ENCODE measurements around the gene SOX21. TPM values are rescaled to one million over a fixed set of nuclear protein-coding genes. Genes with fewer than 3 reads are reported as not detected.

The SOX21 gene
- total RNA-seq, 1 experiment from 2014 or later = not detected

GRCh38 chr13:94706101-94706842 is 6.1 kb downstream of the SOX21 start:
- DNase-seq (ENCODE audit: unreplicated experiment) = no peak
- CTCF ChIA-PET = interaction anchor here (0.9 to 1.2 kb wide), 2 partner anchors 85 to 449 kb away, joined by 4 read pairs; no protein-coding TSS in a partner anchor
- H3K36me3 Mint-ChIP-seq (ENCODE audit: insufficient read depth, unreplicated experiment) = no peaks in the 10 kb centered on the region
- POLR2A ChIA-PET = no interaction called here
- peaks cover 8% of the 10 kb centered on the region for H3K9me3 Mint-ChIP-seq (ENCODE audit: unreplicated experiment)
- H3K27ac Mint-ChIP-seq (ENCODE audit: low read depth, unreplicated experiment) = no peak overlapping the region
- no peak overlapping the region for H3K4me3 Mint-ChIP-seq (ENCODE audit: unreplicated experiment)
- peaks cover 6% of the 10 kb centered on the region for H3K4me1 Mint-ChIP-seq (ENCODE audit: insufficient read depth, unreplicated experiment)
- BruUV-seq (replicated peaks) = no TSS peak
- intact Hi-C loops (cut with micrococcal nuclease) = no loop called here
- peaks cover 56% of the 10 kb centered on the region for H3K27me3 Mint-ChIP-seq (ENCODE audit: insufficient read depth, unreplicated experiment)
- no peak for TF ChIP-seq CTCF (IDR thresholded peaks at IDR 0.05; ENCODE audit: unreplicated experiment)

DNA sequence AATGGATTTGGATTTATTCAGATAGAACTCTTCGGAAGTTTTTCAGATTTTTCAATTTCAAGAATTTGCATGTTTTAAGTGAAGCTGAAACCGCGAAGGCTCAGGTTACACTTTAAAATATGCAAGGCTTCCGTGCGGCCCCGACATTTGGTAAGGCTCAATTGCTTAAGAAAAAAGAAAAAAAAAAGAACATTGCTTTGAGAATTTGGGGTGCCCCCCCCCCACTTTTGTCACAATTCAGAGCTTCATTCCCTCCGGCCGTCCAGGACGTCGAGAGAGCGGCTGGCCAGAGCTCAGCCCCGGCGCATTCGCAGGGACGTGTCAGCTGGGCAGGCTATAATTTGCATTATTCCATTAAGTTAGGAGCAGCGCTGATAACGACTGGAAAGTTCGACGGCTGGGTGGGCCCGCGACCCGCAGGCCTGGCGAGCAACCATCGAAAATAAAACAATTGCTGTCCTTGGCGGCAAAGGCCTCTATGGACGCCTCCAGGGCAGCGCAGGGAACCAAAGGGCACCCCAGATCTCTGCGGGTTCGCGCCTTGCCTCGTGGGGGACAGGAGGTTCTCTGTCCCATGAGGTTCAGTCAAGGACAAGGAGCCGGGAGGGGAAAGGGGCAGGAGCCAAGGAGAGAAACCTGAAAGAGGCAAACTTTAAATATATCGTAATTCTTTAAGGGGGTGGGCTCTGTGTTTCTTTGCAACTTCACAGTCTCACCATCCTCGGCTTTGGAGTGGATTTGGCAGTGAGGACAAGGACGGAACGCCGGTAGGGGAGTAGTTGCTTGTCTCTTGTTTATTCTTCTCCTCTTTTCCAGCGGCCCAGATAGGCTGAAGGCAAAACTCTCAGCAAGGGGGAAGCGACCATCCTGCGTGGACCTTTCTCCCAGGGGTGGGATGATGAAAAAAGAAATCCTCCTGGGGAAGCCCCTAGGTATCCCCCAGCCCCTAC is 7.0 kb downstream of the SOX21 start:
- Mint-ChIP-seq H3K4me1 (ENCODE audit: insufficient read depth, unreplicated experiment) (peaks cover 6% of the 10 kb centered on the region), H3K27me3 (ENCODE audit: insufficient read depth, unreplicated experiment) (peaks cover 51% of the 10 kb centered on the region), H3K9me3 (ENCODE audit: unreplicated experiment) (peaks cover 8% of the 10 kb centered on the region), H3K4me3 (ENCODE audit: unreplicated experiment) (no peak overlapping the region), H3K27ac (ENCODE audit: low read depth, unreplicated experiment) (no peak overlapping the region), H3K36me3 (ENCODE audit: insufficient read depth, unreplicated experiment) (no peaks in the 10 kb centered on the region)
- TF ChIP-seq CTCF (IDR thresholded peaks at IDR 0.05; ENCODE audit: unreplicated experiment) = no peak
- BruUV-seq (replicated peaks) = no TSS peak
- ChIA-PET CTCF (no interaction called here), POLR2A (no interaction called here)
- no peak for DNase-seq (ENCODE audit: unreplicated experiment)
- intact Hi-C loops (cut with micrococcal nuclease) = no loop called here

DNA sequence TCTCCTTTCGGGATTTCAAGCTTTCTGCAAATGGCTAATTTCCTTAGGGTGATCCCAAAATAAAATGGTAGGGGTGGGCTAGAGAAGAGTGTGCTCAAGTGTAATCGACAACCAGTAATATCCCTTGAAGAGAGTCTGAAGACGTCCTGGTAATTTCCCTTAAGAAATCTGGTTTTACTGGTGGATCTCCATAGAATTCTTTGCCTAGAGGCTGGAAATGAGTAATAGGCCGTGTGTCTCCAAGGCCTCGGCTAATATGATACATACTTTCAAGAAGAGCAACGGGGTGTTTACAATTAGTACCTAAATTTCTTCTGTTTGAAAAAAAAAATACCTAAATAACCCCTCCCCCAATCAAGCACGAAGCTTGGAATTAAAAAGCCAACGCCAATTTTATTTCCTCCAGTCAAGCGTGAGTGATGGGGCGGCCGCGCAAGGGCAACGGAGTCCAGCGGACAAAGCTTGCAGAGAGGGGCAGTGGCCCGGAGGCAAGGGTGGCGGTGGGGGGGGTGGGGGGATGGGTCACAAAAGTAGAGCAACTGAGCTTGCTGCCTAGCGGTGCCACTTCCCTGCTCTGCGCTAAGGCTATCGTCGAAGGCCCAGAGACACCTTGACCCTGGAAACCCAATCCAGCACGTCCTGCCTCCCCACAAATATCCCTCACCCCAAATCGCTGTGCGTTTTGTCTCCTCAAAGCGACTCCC is 7.8 kb downstream of the SOX21 start:
- intact Hi-C loops (cut with micrococcal nuclease) = no loop called here
- CTCF ChIA-PET = no interaction called here
- H3K27ac Mint-ChIP-seq (ENCODE audit: low read depth, unreplicated experiment) = no peak overlapping the region
- H3K27me3 Mint-ChIP-seq (ENCODE audit: insufficient read depth, unreplicated experiment) = peaks cover 43% of the 10 kb centered on the region
- no peak for DNase-seq (ENCODE audit: unreplicated experiment)
- H3K9me3 Mint-ChIP-seq (ENCODE audit: unreplicated experiment) = peaks cover 8% of the 10 kb centered on the region
- H3K36me3 Mint-ChIP-seq (ENCODE audit: insufficient read depth, unreplicated experiment) = no peaks in the 10 kb centered on the region
- no peak overlapping the region for H3K4me3 Mint-ChIP-seq (ENCODE audit: unreplicated experiment)
- no TSS peak for BruUV-seq (replicated peaks)
- H3K4me1 Mint-ChIP-seq (ENCODE audit: insufficient read depth, unreplicated experiment) = peaks cover 6% of the 10 kb centered on the region
- TF ChIP-seq CTCF (IDR thresholded peaks at IDR 0.05; ENCODE audit: unreplicated experiment) = no peak
- POLR2A ChIA-PET = interaction anchor here (0.8 kb wide), 1 partner anchor 76 kb away, joined by 3 read pairs; no protein-coding TSS in a partner anchor
